Measurements from ENCODE around the gene HSPB3. TPM values are rescaled to one million over a fixed set of nuclear protein-coding genes. Genes with fewer than 3 reads are reported as not detected.
"Not testable (repeated sequence)": the region's sequence is repeated elsewhere in the genome, so short reads cannot be mapped to it uniquely, and the experiment has no call there.

HSPB3 gene
- polyA plus RNA-seq, 2 of the 4 experiments (the other 2 are of a cell fraction): not detected

DNA sequence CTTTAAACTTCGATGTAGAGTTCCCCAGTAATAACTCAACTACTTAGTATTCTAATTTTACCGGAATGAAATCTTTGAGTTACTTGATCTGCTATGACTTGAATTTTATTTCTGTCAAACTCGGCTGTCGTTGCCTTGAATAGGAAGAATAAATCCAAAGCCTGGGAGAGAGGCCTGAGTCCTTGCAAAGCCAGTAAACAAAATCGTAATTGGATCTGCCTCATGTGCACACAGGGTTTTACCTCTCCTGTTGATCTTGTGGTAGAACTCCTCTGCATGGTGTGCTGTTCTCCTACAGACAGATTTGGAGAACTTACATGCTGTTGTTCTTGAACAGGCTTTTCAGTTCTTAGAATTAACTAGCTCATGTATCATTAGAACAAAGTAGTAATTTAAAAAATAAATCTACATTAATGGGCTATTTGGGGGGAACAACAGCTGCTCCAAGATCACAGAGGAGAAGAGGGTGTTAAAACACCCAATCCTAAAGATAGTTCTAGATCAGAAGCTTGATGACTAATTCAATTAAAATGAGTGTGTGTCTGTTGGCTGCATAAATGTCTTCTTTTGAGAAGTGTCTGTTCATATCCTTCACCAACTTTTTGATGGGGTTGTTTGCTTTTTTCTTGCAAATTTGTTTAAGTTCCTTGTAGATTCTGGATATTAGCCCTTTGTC, 28.9 kb downstream of the HSPB3 start:
- Histone ChIP-seq H3K4me2 (no peak overlapping the region), H3K4me3 (no peak overlapping the region), H3K27ac (no peak overlapping the region), H3K4me1 (no peaks in the 10 kb centered on the region), H3K9me3 (no peaks in the 10 kb centered on the region)
- DNase-seq (ENCODE audit: low read depth in 1 of 2, low spot score in 1 of 2): no peak
- ATAC-seq: no peak
- TF ChIP-seq, protein P1, sequence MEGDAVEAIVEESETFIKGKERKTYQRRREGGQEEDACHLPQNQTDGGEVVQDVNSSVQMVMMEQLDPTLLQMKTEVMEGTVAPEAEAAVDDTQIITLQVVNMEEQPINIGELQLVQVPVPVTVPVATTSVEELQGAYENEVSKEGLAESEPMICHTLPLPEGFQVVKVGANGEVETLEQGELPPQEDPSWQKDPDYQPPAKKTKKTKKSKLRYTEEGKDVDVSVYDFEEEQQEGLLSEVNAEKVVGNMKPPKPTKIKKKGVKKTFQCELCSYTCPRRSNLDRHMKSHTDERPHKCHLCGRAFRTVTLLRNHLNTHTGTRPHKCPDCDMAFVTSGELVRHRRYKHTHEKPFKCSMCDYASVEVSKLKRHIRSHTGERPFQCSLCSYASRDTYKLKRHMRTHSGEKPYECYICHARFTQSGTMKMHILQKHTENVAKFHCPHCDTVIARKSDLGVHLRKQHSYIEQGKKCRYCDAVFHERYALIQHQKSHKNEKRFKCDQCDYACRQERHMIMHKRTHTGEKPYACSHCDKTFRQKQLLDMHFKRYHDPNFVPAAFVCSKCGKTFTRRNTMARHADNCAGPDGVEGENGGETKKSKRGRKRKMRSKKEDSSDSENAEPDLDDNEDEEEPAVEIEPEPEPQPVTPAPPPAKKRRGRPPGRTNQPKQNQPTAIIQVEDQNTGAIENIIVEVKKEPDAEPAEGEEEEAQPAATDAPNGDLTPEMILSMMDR (IDR thresholded peaks at IDR 0.05): no peak
- TF ChIP-seq MAFK (IDR thresholded peaks at IDR 0.05; ENCODE audit: partially characterized antibody) (no peak), FOSB (CRISPR knock-in tag; IDR thresholded peaks at IDR 0.05) (no peak), ZFP36 (IDR thresholded peaks at IDR 0.05; ENCODE audit: borderline replicate concordance, partially characterized antibody) (no peak), CBX8 (IDR thresholded peaks at IDR 0.05) (no peak), NFE2L2 (conservative IDR thresholded peaks at IDR 0.05; ENCODE audit: low read length) (no peak), SMC3 (IDR thresholded peaks at IDR 0.05) (no peak), CHD4 (IDR thresholded peaks at IDR 0.05; ENCODE audit: borderline replicate concordance) (no peak), EHMT2 (IDR thresholded peaks at IDR 0.05; ENCODE audit: low read depth) (no peak), TFCP2L1 (CRISPR knock-in tag; IDR thresholded peaks at IDR 0.05) (no peak), RARB (CRISPR knock-in tag; IDR thresholded peaks at IDR 0.05) (no peak), RCOR1 (IDR thresholded peaks at IDR 0.05; ENCODE audit: low read depth, low read length) (no peak), KDM1A (IDR thresholded peaks at IDR 0.05; ENCODE audit: low read depth) (no peak)
- TF ChIP-seq, protein P2, sequence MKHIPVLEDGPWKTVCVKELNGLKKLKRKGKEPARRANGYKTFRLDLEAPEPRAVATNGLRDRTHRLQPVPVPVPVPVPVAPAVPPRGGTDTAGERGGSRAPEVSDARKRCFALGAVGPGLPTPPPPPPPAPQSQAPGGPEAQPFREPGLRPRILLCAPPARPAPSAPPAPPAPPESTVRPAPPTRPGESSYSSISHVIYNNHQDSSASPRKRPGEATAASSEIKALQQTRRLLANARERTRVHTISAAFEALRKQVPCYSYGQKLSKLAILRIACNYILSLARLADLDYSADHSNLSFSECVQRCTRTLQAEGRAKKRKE (CRISPR knock-in tag; IDR thresholded peaks at IDR 0.05; ENCODE audit: low read depth): no peak
- TF ChIP-seq, protein P3, sequence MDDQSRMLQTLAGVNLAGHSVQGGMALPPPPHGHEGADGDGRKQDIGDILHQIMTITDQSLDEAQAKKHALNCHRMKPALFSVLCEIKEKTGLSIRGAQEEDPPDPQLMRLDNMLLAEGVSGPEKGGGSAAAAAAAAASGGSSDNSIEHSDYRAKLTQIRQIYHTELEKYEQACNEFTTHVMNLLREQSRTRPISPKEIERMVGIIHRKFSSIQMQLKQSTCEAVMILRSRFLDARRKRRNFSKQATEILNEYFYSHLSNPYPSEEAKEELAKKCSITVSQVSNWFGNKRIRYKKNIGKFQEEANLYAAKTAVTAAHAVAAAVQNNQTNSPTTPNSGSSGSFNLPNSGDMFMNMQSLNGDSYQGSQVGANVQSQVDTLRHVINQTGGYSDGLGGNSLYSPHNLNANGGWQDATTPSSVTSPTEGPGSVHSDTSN (IDR thresholded peaks at IDR 0.05): no peak
- ChIA-PET POLR2A (no interaction called here), CTCF (interaction anchor here (0.9 to 1.0 kb wide), 2 partner anchors 32 to 241 kb away, joined by 3 read pairs; no protein-coding TSS in a partner anchor)
- WGBS (ENCODE audit: missing lambda C conversion rate): 48% methylated on average over 5 of the region's 5 CpGs
- no peak for FAIRE-seq

DNA sequence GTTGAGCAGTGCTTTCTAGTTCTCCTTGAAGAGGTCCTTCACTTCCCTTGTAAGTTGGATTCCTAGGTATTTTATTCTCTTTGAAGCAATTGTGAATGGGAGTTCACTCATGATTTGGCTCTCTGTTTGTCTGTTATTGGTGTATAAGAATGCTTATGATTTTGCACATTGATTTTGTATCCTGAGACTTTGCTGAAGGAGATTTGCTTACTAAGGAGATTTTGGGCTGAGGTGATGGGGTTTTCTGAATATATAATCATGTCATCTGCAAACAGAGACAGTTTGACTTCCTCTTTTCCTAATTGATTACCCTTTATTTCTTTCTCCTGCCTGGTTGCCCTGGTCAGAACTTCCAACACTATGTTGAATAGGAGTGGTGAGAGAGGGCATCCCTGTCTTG, 30.2 kb downstream of the HSPB3 start:
- H3K9me3 ChIP-seq; H3K27ac ChIP-seq; CTCF ChIA-PET; POLR2A ChIA-PET; DNase-seq (ENCODE audit: low read depth in 1 of 2, low spot score in 1 of 2); H3K4me1 ChIP-seq; ATAC-seq; FAIRE-seq; H3K4me3 ChIP-seq; H3K4me2 ChIP-seq: not testable (repeated sequence)
- TF ChIP-seq MAFK (IDR thresholded peaks at IDR 0.05; ENCODE audit: partially characterized antibody): peak; percentile 53

- not testable (repeated sequence) for DNase-seq (ENCODE audit: low read depth in 1 of 2, low spot score in 1 of 2); H3K9me3 ChIP-seq; H3K27ac ChIP-seq; H3K4me2 ChIP-seq; FAIRE-seq; ATAC-seq; H3K4me1 ChIP-seq; H3K4me3 ChIP-seq
- 45% methylated on average over 2 of the region's 2 CpGs for WGBS (ENCODE audit: missing lambda C conversion rate)
- ChIA-PET POLR2A (interaction anchor here (2.7 kb wide), 1 partner anchor 179 kb away, joined by 17 read pairs; the partner anchor contains the start of gene ARL15), CTCF (interaction anchor here (0.5 to 8.6 kb wide), 58 partner anchors 9 to 1318 kb away, joined by 3 to 77 read pairs (median 5); partner anchors contain the start of genes ARL15, GPX8, HSPB3 and SNX18)
These were observed 34.1 kb downstream of the HSPB3 start for GRCh38 chr5:54489648-54489979.

- Histone ChIP-seq H3K9me3 (no peaks in the 10 kb centered on the region), H3K4me2 (no peak overlapping the region), H3K4me1 (no peaks in the 10 kb centered on the region), H3K4me3 (no peak overlapping the region), H3K27ac (no peak overlapping the region)
- POLR2A ChIA-PET: no interaction called here
- FAIRE-seq (no peak), ATAC-seq (no peak), DNase-seq (ENCODE audit: low read depth in 1 of 2, low spot score in 1 of 2) (no peak)
- WGBS (ENCODE audit: missing lambda C conversion rate): 5% methylated on average over 1 of the region's 1 CpG
- CTCF ChIA-PET: interaction anchor here (2.7 to 8.6 kb wide), 3 partner anchors 38 to 247 kb away, joined by 17 to 77 read pairs (median 75); partner anchors contain the start of gene HSPB3
- no peak for TF ChIP-seq BCL3 (IDR thresholded peaks at IDR 0.05)
- TF ChIP-seq, protein P4, sequence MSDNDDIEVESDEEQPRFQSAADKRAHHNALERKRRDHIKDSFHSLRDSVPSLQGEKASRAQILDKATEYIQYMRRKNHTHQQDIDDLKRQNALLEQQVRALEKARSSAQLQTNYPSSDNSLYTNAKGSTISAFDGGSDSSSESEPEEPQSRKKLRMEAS (IDR thresholded peaks at IDR 0.05): no peak
- no peak for TF ChIP-seq KDM1A (IDR thresholded peaks at IDR 0.05; ENCODE audit: low read depth)
- no peak for TF ChIP-seq NFE2L2 (conservative IDR thresholded peaks at IDR 0.05; ENCODE audit: low read length)
- no peak for TF ChIP-seq GATA3 (IDR thresholded peaks at IDR 0.05; ENCODE audit: borderline replicate concordance)
- no peak for TF ChIP-seq RAD21 (conservative IDR thresholded peaks at IDR 0.05 in 1 of 2, IDR thresholded peaks at IDR 0.05 in 1 of 2)
- TF ChIP-seq MYC (IDR thresholded peaks at IDR 0.05; ENCODE audit: borderline replicate concordance, low read length): no peak
- no peak for TF ChIP-seq CBX8 (IDR thresholded peaks at IDR 0.05)
- no peak for TF ChIP-seq ZSCAN20 (CRISPR knock-in tag; IDR thresholded peaks at IDR 0.05)
- no peak for TF ChIP-seq ESRRA (IDR thresholded peaks at IDR 0.05; ENCODE audit: borderline replicate concordance, low read length)
- TF ChIP-seq, protein P2 (CRISPR knock-in tag; IDR thresholded peaks at IDR 0.05; ENCODE audit: low read depth): no peak
- no peak for TF ChIP-seq JUN (IDR thresholded peaks at IDR 0.05)
- no peak for TF ChIP-seq HOXA7 (CRISPR knock-in tag; IDR thresholded peaks at IDR 0.05)
- TF ChIP-seq HEYL (CRISPR knock-in tag; IDR thresholded peaks at IDR 0.05): no peak
These were observed 35.8 kb downstream of the HSPB3 start for GRCh38 chr5:54491326-54491725.

All from A549 (cell line).